Activated CD8-positive, alpha-beta T cell treated with anti-CD3 and anti-CD28 coated beads for 36 hours (primary cell): ENCODE data around the gene LCN1. TPM values are rescaled to one million over a fixed set of nuclear protein-coding genes. Genes with fewer than 3 reads are reported as not detected.

ENCODE experiments used
- ATAC-seq: fragments of 200-7000 bp; cut with Tn5 transposase; one replicate; pipeline ENCODE4 v1.10.0; 2021; ENCODE audit warnings: mild to moderate bottlenecking, moderate library complexity
- CTCF ChIA-PET: fragments of 350-600 bp; sonication (Branson Sonifier 250); formaldehyde crosslinking; loops from one replicate; lab custom pipeline; 2021; ENCODE audit warnings: antibody characterized with exemption; lab: Charles Lee
- POLR2A ChIA-PET: fragments of 350-600 bp; sonication (Branson Sonifier 250); formaldehyde crosslinking; loops from one replicate; lab custom pipeline; 2021; ENCODE audit warnings: antibody characterized with exemption; lab: Charles Lee
- DNase-seq: peaks from one replicate; pipeline ENCODE4 v3.0.0-alpha.2; 2020
- H3K27ac Mint-ChIP-seq: one replicate; pipeline ENCODE4 v1.8.0; 2021; ENCODE audit warnings: mild to moderate bottlenecking, mixed read lengths
- H3K27me3 Mint-ChIP-seq: one replicate; pipeline ENCODE4 v1.8.0; 2021; ENCODE audit warnings: mixed read lengths
- H3K36me3 Mint-ChIP-seq: one replicate; pipeline ENCODE4 v1.8.0; 2021; ENCODE audit warnings: low read depth, mixed read lengths
- H3K4me1 Mint-ChIP-seq: one replicate; pipeline ENCODE4 v1.8.0; 2021; ENCODE audit warnings: low read depth, mixed read lengths
- H3K4me3 Mint-ChIP-seq: one replicate; pipeline ENCODE4 v1.8.0; 2021; ENCODE audit warnings: mild to moderate bottlenecking, moderate library complexity, mixed read lengths
- H3K9me3 Mint-ChIP-seq: one replicate; pipeline ENCODE4 v1.8.0; 2021; ENCODE audit warnings: mixed read lengths
- intact Hi-C: fragments of 100-400 bp; cut with micrococcal nuclease; formaldehyde crosslinking; loops from one replicate; pipeline ENCODE4 v1.10.0; 2022
- total RNA-seq, 2 experiments: library from RNA; stranded (reverse); gene quantifications; one replicate each; pipeline ENCODE4 v1.2.3, GENCODE V29; 2021
- TF ChIP-seq, protein P1 (sequence below): fragments of 200-600 bp; IDR thresholded peaks from one replicate; pipeline ENCODE4 v1.8.0; 2022; ENCODE audit warnings: antibody characterized with exemption, mild to moderate bottlenecking

The LCN1 gene
- total RNA-seq, 2 experiments from 2014 or later = not detected

DNA sequence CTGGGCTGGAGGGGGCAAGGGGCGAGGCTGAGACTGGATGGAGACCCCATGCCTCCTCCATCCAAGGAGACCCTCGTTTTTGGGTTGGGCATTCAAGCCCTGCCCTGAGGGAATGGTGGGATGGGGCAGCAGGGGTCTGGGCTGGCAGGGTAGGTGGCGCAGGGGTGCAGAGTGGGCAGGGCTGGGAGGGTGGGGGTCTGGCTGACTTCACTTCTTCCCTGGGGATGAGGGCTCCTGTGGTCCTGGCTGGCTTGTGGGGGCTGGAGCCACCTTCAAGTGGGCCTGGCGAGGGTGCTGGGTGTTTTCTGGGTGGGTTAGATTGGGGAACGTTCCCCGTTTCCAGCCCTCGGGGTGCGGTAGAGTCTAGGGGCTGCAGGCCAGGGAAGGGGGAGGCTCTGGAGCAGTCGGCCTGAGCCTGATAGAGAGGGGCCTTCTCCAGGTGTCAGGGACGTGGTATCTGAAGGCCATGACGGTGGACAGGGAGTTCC, 412 bp downstream of the LCN1 start:
- Mint-ChIP-seq H3K4me1 (no peaks in the 10 kb centered on the region), H3K27me3 (peaks cover 12% of the 10 kb centered on the region), H3K4me3 (no peak overlapping the region), H3K27ac (no peak overlapping the region), H3K9me3 (no peaks in the 10 kb centered on the region), H3K36me3 (no peaks in the 10 kb centered on the region)
- DNase-seq (no peak), ATAC-seq (no peak)
- ChIA-PET POLR2A (no interaction called here), CTCF (no interaction called here)
- intact Hi-C loops = no loop called here
- TF ChIP-seq, protein P1, sequence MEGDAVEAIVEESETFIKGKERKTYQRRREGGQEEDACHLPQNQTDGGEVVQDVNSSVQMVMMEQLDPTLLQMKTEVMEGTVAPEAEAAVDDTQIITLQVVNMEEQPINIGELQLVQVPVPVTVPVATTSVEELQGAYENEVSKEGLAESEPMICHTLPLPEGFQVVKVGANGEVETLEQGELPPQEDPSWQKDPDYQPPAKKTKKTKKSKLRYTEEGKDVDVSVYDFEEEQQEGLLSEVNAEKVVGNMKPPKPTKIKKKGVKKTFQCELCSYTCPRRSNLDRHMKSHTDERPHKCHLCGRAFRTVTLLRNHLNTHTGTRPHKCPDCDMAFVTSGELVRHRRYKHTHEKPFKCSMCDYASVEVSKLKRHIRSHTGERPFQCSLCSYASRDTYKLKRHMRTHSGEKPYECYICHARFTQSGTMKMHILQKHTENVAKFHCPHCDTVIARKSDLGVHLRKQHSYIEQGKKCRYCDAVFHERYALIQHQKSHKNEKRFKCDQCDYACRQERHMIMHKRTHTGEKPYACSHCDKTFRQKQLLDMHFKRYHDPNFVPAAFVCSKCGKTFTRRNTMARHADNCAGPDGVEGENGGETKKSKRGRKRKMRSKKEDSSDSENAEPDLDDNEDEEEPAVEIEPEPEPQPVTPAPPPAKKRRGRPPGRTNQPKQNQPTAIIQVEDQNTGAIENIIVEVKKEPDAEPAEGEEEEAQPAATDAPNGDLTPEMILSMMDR = no peak

DNA sequence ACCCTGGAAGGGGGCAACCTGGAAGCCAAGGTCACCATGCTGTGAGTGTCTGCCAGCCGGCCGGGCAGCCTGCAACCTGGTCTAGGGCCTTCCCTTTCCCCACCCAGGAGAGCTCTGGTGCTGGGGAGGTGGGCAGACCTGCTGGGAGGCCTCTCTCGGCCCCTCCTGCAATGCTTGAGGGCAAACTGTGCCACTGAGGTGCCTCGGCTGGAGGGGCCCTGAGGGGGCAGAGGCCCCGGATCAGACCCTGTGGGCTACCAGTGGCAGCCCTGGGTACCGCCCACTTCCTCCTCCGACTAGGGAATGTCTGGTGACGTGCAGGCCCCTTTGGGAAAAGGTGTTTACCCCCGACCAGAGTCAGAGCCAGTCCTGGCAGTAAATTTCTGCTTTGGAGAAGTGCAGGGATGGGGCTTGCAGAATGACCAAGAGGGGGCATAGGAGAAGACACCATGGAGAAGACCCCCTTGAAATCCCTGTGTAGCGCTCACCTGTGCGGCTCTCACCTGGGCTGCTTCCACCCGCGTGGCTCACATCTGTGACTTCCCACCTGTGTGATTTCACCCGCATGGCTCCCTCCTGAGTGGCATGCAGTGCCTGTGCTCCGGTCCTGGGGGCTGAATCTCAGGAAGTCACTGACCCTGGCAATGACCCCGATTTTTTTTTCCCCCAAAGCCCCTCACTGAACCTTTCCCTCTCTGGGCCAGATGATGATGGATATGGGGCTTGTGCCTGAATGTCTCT, 1.1 kb downstream of the LCN1 start:
- peaks cover 12% of the 10 kb centered on the region for H3K27me3 Mint-ChIP-seq
- no peak overlapping the region for H3K27ac Mint-ChIP-seq
- ATAC-seq (no peak), DNase-seq (no peak)
- H3K9me3 Mint-ChIP-seq = no peaks in the 10 kb centered on the region
- no peak overlapping the region for H3K4me3 Mint-ChIP-seq
- no peaks in the 10 kb centered on the region for H3K36me3 Mint-ChIP-seq
- intact Hi-C loops = no loop called here
- POLR2A ChIA-PET = no interaction called here
- TF ChIP-seq, protein P1 = no peak
- H3K4me1 Mint-ChIP-seq = no peaks in the 10 kb centered on the region
- CTCF ChIA-PET = no interaction called here

DNA sequence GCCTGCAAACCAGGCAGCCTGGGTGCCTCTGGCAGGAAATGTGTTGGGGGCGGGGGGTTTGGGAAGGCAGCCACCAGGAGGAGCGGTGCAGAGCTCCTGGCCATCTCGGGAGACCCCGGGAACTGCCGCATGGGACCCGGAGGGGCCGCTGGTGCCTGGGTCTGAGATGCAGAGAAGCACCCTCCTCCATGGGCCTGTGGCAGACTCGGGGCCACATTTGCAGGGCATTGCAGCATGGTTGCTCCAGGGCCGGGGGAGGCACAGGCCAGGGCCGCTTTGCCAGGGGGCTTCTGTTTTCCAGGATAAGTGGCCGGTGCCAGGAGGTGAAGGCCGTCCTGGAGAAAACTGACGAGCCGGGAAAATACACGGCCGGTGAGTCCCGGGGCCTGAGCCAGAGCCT, 1.7 kb downstream of the LCN1 start:
- intact Hi-C loops = no loop called here
- H3K27ac Mint-ChIP-seq = no peak overlapping the region
- H3K27me3 Mint-ChIP-seq = peaks cover 9% of the 10 kb centered on the region
- no peak overlapping the region for H3K4me3 Mint-ChIP-seq
- POLR2A ChIA-PET = no interaction called here
- DNase-seq = no peak
- TF ChIP-seq, protein P1 = no peak
- CTCF ChIA-PET = no interaction called here
- H3K9me3 Mint-ChIP-seq = no peaks in the 10 kb centered on the region
- H3K4me1 Mint-ChIP-seq = no peaks in the 10 kb centered on the region
- H3K36me3 Mint-ChIP-seq = no peaks in the 10 kb centered on the region
- ATAC-seq = no peak

DNA sequence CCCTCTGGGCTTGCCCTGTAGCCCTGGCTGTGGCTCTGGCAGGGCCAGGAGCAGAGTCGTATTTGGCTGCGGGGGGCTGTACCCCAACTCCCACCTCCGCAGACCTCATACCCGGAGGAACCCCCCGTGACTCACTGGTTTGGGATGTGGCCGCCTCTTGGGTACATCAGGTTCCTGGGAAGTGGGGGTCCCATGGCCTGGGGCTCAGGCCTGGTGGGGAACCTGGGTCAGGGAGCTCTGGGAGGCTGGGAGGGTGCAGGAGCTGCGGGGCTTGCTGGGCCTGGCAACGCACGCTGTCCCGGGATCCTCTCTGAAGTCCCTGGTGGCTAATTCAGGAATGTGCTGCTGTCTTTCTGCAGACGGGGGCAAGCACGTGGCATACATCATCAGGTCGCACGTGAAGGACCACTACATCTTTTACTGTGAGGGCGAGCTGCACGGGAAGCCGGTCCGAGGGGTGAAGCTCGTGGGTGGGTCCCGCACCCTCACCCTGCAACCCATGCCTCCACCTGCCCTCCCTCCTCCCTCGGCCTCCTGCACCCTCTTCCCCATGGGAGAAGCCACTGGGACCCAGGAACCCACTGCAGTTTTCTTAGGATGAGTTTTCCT, 2.4 kb downstream of the LCN1 start:
- intact Hi-C loops = no loop called here
- Mint-ChIP-seq H3K9me3 (no peaks in the 10 kb centered on the region), H3K4me3 (no peak overlapping the region), H3K27ac (no peak overlapping the region), H3K4me1 (no peaks in the 10 kb centered on the region), H3K27me3 (peaks cover 4% of the 10 kb centered on the region), H3K36me3 (no peaks in the 10 kb centered on the region)
- CTCF ChIA-PET = no interaction called here
- DNase-seq (no peak), ATAC-seq (no peak)
- POLR2A ChIA-PET = no interaction called here
- TF ChIP-seq, protein P1 = no peak

DNA sequence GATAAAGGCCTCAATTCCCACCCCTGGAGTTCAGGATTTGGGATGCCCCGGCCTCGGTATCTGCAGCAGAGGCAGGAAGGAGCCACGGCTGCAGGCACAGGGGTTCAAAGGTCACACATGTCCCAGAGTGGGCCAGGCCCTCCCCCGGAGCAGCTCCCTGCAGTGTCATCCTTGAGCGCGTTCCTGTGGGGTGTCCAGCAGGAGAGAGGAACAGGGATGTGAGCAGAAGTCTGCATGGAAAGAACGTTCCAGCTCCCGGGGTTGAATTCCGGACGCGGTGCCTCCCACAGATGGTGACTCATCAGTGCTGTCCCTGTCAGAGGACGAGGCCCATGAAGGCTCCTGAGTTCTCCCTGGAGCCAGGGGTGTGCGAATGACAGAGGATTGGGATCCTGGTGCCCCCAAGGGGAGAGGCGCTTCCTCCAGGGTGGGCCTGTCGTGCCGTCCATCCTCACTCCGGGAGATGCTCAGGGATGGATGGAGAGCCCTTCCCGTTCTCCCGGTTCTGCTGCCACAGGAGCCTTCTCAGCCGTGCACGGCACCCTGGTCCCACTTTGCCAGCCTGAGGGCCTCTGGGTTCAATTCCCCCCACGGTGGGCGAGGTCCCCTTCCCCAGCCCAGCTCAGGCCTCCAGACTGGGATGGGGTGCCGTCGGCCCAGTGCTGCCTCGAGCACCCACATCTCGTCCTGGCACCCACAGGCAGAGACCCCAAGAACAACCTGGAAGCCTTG, 3.1 kb downstream of the LCN1 start:
- CTCF ChIA-PET = no interaction called here
- TF ChIP-seq, protein P1 = no peak

More for the DNA sequence above, 3.1 kb downstream of the LCN1 start:
- H3K9me3 Mint-ChIP-seq = no peaks in the 10 kb centered on the region
- no peaks in the 10 kb centered on the region for H3K4me1 Mint-ChIP-seq
- no peak overlapping the region for H3K4me3 Mint-ChIP-seq
- no peak for ATAC-seq
- intact Hi-C loops = no loop called here
- DNase-seq = no peak
- H3K36me3 Mint-ChIP-seq = no peaks in the 10 kb centered on the region
- H3K27me3 Mint-ChIP-seq = peaks cover 3% of the 10 kb centered on the region
- POLR2A ChIA-PET = no interaction called here
- H3K27ac Mint-ChIP-seq = no peak overlapping the region
